Endometrial microvascular endothelial cells (primary cell): Measurements from ENCODE around the gene P2RY11. TPM values are rescaled to one million over a fixed set of nuclear protein-coding genes. Genes with fewer than 3 reads are reported as not detected.

ENCODE experiments used
- in situ Hi-C: cut with HindIII; loops from 2 replicates; pipeline ENCODE4 v1.10.0; 2017; ENCODE audit warnings: low sequenced_read_pairs, low pct_unique_long_range_greater_than_20kb; ENCODE audit errors: inconsistent ontology term
- total RNA-seq: library from RNA; depleted of rRNA; stranded (reverse); fragments of >200 nt; gene quantifications from one replicate; pipeline ENCODE4 v1.2.3, GENCODE V29; 2015; ENCODE audit errors: inconsistent ontology term

P2RY11 gene
- total RNA-seq, result not detected

- in situ Hi-C loops, result no loop called here
These were observed at the start of gene P2RY11 for GRCh38 chr19:10111405-10111811. P2RY11 (plus strand) TSS chr19:10111693; CDS start chr19:10111722, 29 bp downstream.

- in situ Hi-C loops, result no loop called here
These were observed 49.7 kb upstream of the P2RY11 start for GRCh38 chr19:10061717-10062310.

GRCh38 chr19:10068205-10068604 is 43.3 kb upstream of the P2RY11 start:
- in situ Hi-C loops, result no loop called here

- in situ Hi-C loops, result no loop called here
These were observed 42.4 kb upstream of the P2RY11 start for GRCh38 chr19:10069046-10069445.

GRCh38 chr19:10070730-10071446 is 40.6 kb upstream of the P2RY11 start:
- in situ Hi-C loops, result no loop called here

- in situ Hi-C loops, result no loop called here
These were observed 37.3 kb upstream of the P2RY11 start for GRCh38 chr19:10074153-10074552.

- in situ Hi-C loops, result no loop called here
These were observed 35.0 kb upstream of the P2RY11 start for GRCh38 chr19:10076535-10076934.

GRCh38 chr19:10078329-10078728 is 33.2 kb upstream of the P2RY11 start:
- in situ Hi-C loops, result no loop called here

GRCh38 chr19:10079031-10079453 is 32.5 kb upstream of the P2RY11 start:
- in situ Hi-C loops, result no loop called here

GRCh38 chr19:10083911-10084310 is 27.6 kb upstream of the P2RY11 start:
- in situ Hi-C loops, result no loop called here

- in situ Hi-C loops, result no loop called here
These were observed 26.7 kb upstream of the P2RY11 start for GRCh38 chr19:10084803-10085202.

GRCh38 chr19:10085641-10086590 is 25.6 kb upstream of the P2RY11 start, which contains the start of gene SHFL:
SHFL (plus strand) TSS chr19:10086317; CDS start chr19:10086428, 111 bp downstream.
- in situ Hi-C loops, result no loop called here

- in situ Hi-C loops, result no loop called here
These were observed 24.8 kb upstream of the P2RY11 start for GRCh38 chr19:10086591-10087192.

- in situ Hi-C loops, result no loop called here
These were observed 24.0 kb upstream of the P2RY11 start for GRCh38 chr19:10087296-10088061.

GRCh38 chr19:10088949-10089554 is 22.4 kb upstream of the P2RY11 start:
- in situ Hi-C loops, result no loop called here

- in situ Hi-C loops, result no loop called here
These were observed 21.6 kb upstream of the P2RY11 start for GRCh38 chr19:10089801-10090375.

GRCh38 chr19:10091370-10091687 is 20.2 kb upstream of the P2RY11 start:
- in situ Hi-C loops, result no loop called here
